Suprapubic skin (tissue), 4 donors: Measurements from ENCODE around the gene RNPS1. TPM values are rescaled to one million over a fixed set of nuclear protein-coding genes. Genes with fewer than 3 reads are reported as not detected.

ENCODE experiments used
- DNase-seq, 2 donors: peaks; one replicate each; pipeline ENCODE4 v3.0.0-alpha.2; 2019; ENCODE audit warnings: low spot score in 2 of 2
- H3K27ac ChIP-seq: fragments of 200-600 bp; sonication (generic); one replicate; pipeline ENCODE4 v1.5.1; 2019
- H3K27me3 ChIP-seq: fragments of 200-600 bp; sonication (generic); one replicate; pipeline ENCODE4 v1.5.1; 2019
- H3K36me3 ChIP-seq: fragments of 200-600 bp; sonication (generic); one replicate; pipeline ENCODE4 v1.5.1; 2019
- H3K4me1 ChIP-seq: fragments of 200-600 bp; sonication (generic); one replicate; pipeline ENCODE4 v1.5.1; 2019
- H3K4me3 ChIP-seq: fragments of 200-600 bp; sonication (generic); one replicate; pipeline ENCODE4 v1.5.1; 2019; ENCODE audit warnings: mild to moderate bottlenecking
- H3K9me3 ChIP-seq: fragments of 200-600 bp; sonication (generic); one replicate; pipeline ENCODE4 v1.5.1; 2019
- EP300 ChIP-seq: sonication (generic); formaldehyde crosslinking; IDR thresholded peaks from one replicate; pipeline ENCODE4 v1.6.1; 2017; ENCODE audit warnings: antibody characterized with exemption
- POLR2A ChIP-seq, 2 donors: fragments of 450-650 bp; IDR thresholded peaks; one replicate each; pipeline ENCODE4 v1.6.1; 2017; ENCODE audit warnings: antibody characterized with exemption in 2 of 2, mild to moderate bottlenecking in 2 of 2, moderate library complexity in 2 of 2
- POLR2AphosphoS5 ChIP-seq, 3 donors: sonication (generic); formaldehyde crosslinking; IDR thresholded peaks; one replicate each; pipeline ENCODE4 v1.6.1; 2017; ENCODE audit warnings: antibody characterized with exemption in 3 of 3
- WGBS: methylation state at CpG from one replicate; pipeline ENCODE4 v1.1.5; 2018; 5-methylcytosine and 5-hydroxymethylcytosine counted together
- total RNA-seq, 4 donors: library from RNA; depleted of rRNA; stranded (reverse); fragments of >200 nt; gene quantifications; one replicate each; pipeline ENCODE4 v1.1.0, GENCODE V29; 2016
- TF ChIP-seq, protein P1 (sequence below), 2 donors: fragments of 200-600 bp in 1 of 2; fragments of 450-650 bp in 1 of 2; sonication (generic) in 1 of 2; IDR thresholded peaks; one replicate each; pipeline ENCODE4 v1.5.1; 2016 to 2019; ENCODE audit warnings: antibody characterized with exemption in 2 of 2, mild to moderate bottlenecking in 1 of 2, moderate library complexity in 1 of 2

Gene RNPS1
- total RNA-seq, 4 donors from 2014 or later = 119 to 151 (median 146) TPM

GRCh38 chr16:2233046-2233775 lies 34.7 kb downstream of the RNPS1 start:
- peak in 1 of 2 donors; percentile 62 for DNase-seq
- H3K27ac ChIP-seq = no peak overlapping the region
- H3K9me3 ChIP-seq = no peaks in the 10 kb centered on the region

GRCh38 chr16:2232094-2232990 lies 35.6 kb downstream of the RNPS1 start:
- peaks cover 28% of the 10 kb centered on the region for H3K4me1 ChIP-seq
- no peaks in the 10 kb centered on the region for H3K9me3 ChIP-seq
- H3K27ac ChIP-seq = no peak overlapping the region
- H3K36me3 ChIP-seq = peaks cover 76% of the 10 kb centered on the region
- DNase-seq = no peak
- H3K27me3 ChIP-seq = peaks cover 12% of the 10 kb centered on the region
- WGBS = 87% methylated on average over 16 of the region's 41 CpGs
- no peak overlapping the region for H3K4me3 ChIP-seq
- TF ChIP-seq EP300 (no peak), POLR2AphosphoS5 (IDR thresholded peaks at IDR 0.05) (no peak), POLR2A (IDR thresholded peaks at IDR 0.05) (no peak)
- TF ChIP-seq, protein P1, sequence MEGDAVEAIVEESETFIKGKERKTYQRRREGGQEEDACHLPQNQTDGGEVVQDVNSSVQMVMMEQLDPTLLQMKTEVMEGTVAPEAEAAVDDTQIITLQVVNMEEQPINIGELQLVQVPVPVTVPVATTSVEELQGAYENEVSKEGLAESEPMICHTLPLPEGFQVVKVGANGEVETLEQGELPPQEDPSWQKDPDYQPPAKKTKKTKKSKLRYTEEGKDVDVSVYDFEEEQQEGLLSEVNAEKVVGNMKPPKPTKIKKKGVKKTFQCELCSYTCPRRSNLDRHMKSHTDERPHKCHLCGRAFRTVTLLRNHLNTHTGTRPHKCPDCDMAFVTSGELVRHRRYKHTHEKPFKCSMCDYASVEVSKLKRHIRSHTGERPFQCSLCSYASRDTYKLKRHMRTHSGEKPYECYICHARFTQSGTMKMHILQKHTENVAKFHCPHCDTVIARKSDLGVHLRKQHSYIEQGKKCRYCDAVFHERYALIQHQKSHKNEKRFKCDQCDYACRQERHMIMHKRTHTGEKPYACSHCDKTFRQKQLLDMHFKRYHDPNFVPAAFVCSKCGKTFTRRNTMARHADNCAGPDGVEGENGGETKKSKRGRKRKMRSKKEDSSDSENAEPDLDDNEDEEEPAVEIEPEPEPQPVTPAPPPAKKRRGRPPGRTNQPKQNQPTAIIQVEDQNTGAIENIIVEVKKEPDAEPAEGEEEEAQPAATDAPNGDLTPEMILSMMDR (IDR thresholded peaks at IDR 0.05) = no peak

More at GRCh38 chr16:2233046-2233775, 34.7 kb downstream of the RNPS1 start:
- WGBS = 100% methylated on average over 5 of the region's 28 CpGs
- H3K27me3 ChIP-seq = peaks cover 19% of the 10 kb centered on the region
- H3K36me3 ChIP-seq = peaks cover 74% of the 10 kb centered on the region
- H3K4me3 ChIP-seq = no peak overlapping the region
- TF ChIP-seq POLR2A (IDR thresholded peaks at IDR 0.05) = no peak
- TF ChIP-seq, protein P1 (IDR thresholded peaks at IDR 0.05) = no peak
- TF ChIP-seq EP300 = no peak
- no peak for TF ChIP-seq POLR2AphosphoS5 (IDR thresholded peaks at IDR 0.05)
- H3K4me1 ChIP-seq = peaks cover 34% of the 10 kb centered on the region

DNA sequence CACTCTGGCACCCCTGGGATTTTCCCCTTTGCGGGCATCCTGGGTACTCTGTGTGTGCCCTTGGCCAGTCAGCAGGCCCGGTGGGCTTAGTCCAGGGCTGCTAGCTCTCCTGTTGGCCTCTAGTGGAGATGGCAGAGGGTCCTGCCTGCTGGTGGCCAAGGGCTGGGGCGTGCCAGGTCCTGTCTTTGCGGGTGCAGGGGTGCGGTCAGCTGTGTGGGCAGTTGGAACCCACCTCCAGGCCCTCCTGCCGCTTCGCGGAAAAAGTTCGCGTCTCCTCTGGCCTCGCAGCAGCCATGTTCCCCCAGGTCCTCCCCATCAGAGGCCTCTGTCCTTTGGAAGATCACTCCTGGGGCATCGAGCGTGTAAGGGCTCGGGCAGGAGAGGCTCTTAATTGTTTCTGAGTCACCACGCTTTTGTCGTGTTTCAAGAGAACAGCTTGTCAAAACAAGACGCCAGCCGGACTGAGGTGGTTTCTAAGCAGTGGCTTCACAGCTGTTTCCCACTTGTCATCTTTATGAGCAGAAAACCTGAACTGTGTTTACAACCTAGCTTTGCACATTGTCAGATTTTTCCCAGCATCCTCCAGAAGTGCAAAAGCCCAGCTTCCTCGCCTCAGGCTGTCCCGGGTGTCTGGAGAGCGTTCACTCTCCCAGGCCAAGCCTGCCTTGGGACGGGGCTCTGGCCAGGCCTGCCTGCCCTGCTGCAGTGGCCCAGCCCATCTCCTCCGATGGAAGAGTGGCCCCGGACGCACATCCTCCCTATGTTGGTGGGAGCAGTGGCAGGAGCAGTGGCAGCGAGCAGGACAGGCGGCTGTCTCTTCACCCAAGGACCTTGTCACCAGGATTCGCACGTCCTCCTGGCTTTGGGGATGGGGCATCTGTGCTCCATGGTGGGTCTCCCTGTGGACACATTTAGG lies 36.7 kb downstream of the RNPS1 start:
- no peak for DNase-seq
- peaks cover 21% of the 10 kb centered on the region for H3K4me1 ChIP-seq
- H3K4me3 ChIP-seq = no peak overlapping the region
- H3K9me3 ChIP-seq = no peaks in the 10 kb centered on the region
- WGBS = 86% methylated on average over 22 of the region's 29 CpGs
- TF ChIP-seq POLR2A (IDR thresholded peaks at IDR 0.05) (no peak), POLR2AphosphoS5 (IDR thresholded peaks at IDR 0.05) (no peak), EP300 (no peak)
- TF ChIP-seq, protein P1 (IDR thresholded peaks at IDR 0.05) = no peak
- peaks cover 76% of the 10 kb centered on the region for H3K36me3 ChIP-seq
- H3K27me3 ChIP-seq = peaks cover 2% of the 10 kb centered on the region
- H3K27ac ChIP-seq = peak overlapping the region; percentile 66

GRCh38 chr16:2230376-2230775 lies 37.5 kb downstream of the RNPS1 start:
- TF ChIP-seq, protein P1 (IDR thresholded peaks at IDR 0.05) = no peak
- peaks cover 72% of the 10 kb centered on the region for H3K36me3 ChIP-seq
- no peaks in the 10 kb centered on the region for H3K9me3 ChIP-seq
- 80% methylated on average over 13 of the region's 13 CpGs for WGBS
- no peak overlapping the region for H3K4me3 ChIP-seq
- DNase-seq = peak in 1 of 2 donors; percentile 64
- H3K4me1 ChIP-seq = peaks cover 18% of the 10 kb centered on the region
- no peak overlapping the region for H3K27ac ChIP-seq
- H3K27me3 ChIP-seq = no peaks in the 10 kb centered on the region
